GM18873 (cell line): ENCODE measurements around the gene COPG2.
"Not testable (repeated sequence)": the region's sequence is repeated elsewhere in the genome, so short reads cannot be mapped to it uniquely, and the experiment has no call there.

Source experiments
- ATAC-seq: cut with Tn5 transposase; IDR thresholded peaks from one replicate; pipeline ENCODE4 v1.9.1; 2021; ENCODE audit warnings: mild to moderate bottlenecking, moderate library complexity, moderate number of reproducible peaks; ENCODE audit not compliant: unreplicated experiment, low FRiP score

The COPG2 gene

DNA sequence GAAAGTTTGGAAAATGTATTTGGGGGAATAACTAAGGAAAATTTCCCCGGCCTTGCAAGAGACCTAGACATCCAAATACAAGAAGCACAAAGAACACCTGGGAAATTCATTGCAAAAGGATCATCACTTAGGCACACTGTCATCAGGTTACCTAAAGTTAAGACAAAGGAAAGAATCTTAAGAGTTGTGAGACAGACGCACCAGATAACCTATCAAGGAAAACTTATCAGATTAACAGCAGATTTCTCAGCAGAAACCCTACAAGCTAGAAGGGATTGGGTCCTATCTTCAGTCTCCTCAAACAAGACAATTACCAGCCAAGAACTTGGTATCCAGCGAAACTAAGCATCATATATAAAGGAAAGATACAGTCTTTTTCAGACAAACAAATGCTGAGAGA, 93.4 kb downstream of the COPG2 start:
- not testable (repeated sequence) for ATAC-seq

DNA sequence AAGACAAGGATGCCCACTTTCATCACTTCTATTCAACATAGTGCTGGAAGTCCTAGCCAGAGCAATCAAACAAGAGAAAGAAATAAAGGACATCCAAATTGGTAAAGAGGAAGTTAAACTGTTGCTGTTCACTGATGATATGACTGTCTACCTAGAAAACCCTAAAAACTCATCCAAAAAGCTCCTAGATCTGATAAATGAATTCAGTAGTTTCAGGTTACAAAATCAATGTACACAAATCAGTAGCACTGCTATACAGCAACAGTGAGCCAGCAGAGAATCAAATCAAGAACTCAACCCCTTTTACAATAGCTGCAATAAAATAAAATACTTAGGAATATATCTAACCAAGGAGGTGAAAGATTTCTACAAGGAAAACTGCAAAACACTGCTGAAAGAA, 98.4 kb downstream of the COPG2 start:
- not testable (repeated sequence) for ATAC-seq

DNA sequence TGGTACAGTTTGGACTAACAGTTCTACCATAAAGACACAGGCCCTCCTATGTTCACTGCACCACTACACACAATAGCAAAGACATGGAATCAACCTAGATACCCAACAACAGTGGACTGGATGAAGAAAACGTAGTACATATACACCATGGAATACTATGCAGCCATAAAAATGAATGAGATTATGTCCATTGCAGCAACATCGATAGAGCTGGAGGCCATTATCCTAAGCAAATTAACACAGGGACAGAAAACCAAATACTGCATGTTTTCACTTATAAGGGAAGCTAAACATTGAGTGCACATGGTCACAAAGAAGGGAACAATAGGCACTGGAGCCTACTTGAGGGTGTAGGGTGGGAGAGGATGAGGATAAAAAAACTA, 101.7 kb downstream of the COPG2 start:
- no peak for ATAC-seq

DNA sequence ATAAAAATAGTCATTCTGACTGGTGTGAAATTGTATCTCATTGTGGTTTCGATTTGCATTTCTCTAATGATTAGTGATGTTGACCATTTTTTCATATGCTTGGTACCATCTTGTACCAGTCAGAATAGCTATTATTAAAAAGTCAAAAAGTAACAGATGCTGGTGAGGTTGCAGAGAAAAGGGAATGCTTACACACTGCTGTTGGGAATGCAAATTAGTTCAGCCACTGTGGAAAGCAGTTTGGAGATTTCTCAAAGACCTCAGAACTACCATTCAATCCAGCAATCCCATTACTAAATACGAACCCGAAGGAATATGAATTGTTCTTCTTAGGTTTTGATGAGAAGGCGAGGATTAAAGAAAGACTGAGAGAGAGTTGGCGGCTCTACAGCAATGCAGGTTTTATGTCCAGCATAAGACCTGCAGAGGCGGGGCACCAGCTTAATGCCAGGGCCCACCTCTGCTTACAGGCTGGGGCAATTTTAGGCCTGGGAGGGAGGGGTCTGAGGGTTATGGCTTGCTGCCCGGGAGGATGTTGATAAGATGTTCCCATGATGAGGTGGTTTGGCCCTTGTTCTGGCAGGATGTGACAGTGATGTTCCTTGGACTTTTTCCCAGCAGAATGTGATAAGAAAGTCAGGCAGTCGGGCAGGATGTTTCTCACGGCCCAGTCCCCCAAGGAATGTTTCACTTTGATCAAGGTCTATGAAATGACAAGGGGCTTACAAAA, 102.2 kb downstream of the COPG2 start:
- ATAC-seq: no peak

DNA sequence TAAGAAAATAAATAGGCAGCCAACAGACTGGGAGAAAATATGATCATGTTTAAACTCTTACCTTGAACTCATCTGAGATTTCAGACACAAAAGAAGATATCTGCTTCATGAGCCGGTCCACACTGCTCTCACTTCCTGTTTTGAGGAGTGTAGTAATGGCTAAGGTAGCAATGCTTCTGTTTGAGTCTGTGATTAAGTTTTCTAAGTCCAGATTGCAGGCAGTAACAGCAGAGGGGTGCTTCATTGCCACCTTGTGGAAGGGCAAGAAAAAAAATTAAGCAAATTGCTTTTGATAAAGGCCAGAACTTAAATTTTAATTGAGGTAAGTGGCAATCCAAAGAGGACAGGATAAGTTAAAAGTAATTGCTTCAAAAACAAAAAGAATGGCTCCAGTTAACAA, 107.6 kb downstream of the COPG2 start:
- ATAC-seq: no peak

DNA sequence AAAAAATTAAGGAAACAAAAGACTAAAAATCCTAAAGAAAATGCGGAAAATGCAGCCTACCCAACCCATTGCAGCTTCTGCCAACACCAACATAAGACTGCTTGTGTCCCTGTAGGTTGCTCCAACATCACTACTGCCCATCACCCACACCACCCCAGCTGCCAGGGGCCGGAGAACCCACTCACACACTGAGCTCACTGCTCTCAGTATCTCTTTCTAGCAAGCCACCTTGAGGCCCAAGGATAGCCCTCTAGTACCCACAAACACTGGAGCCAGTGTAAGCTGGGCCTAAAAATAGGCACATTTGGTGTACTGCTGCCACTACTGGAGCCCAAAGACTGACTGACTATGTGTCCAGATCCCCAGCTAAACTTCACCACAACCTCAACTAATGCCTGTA, 109.4 kb downstream of the COPG2 start:
- ATAC-seq: no peak

DNA sequence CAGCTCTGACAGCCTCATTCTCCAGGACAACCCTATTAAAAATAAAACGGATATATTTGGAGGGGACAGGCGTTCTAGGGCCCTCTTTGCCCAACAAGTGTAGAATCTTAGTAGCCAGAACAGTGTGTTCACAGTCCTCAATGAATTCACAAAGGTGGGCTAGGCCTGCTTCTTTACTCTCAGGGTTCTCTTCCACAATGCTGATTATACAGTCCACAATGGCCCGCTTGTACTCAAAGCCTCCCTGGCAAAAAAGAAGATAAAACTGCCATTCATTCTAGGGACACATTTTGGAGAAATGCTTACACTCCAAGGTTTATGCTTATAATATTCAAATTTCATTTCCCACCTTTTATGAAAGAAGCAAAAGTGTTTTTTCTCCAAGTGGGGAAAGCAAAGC, 114.1 kb downstream of the COPG2 start:
- no peak for ATAC-seq

DNA sequence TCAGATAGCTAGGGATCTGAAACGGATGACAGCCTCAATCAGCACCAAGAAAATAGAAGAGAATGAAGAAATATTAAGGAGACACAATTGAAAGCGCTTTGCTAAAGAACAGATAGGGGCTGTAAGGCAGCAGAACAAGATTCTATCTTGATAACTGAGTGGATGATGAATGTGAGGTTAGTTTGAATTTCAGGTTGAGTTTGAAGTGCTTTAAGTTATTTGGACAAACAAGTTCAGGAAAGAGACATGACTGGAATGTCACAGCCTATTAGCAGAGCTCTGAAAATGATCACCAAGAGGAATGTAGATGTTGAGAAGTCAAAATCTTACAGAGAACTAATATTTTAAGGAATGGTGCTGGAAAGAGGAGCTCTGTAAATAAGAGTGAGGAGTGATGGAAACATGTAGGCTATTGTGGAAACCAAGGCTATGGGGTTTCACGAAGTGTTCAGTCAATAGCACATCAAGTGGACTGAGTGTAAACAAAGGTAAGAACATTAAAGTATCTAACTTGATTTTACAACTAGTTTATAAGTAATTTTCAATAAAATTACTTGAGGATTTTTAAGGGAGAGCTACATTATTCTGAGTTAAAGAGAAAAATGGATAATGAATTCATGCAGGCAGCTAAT, 115.0 kb downstream of the COPG2 start:
- ATAC-seq: no peak

DNA sequence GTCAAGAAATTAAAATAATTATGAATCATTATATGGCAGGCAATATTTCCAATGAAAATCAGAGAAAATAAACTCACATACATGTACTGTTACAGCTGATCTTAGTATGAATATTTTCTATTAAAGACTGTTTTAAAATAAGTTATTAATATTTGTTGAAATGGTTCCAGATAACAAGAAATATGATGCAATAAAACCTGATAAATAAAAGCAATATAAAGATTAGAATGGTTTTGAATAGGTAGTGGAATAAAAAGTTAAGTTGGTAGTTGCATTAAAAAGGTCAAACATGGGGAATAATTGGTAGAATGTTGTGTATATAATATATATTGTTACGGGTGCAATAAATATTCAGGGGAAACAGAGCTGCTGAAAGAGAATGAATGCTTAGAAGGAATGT, 124.2 kb downstream of the COPG2 start:
- no peak for ATAC-seq

DNA sequence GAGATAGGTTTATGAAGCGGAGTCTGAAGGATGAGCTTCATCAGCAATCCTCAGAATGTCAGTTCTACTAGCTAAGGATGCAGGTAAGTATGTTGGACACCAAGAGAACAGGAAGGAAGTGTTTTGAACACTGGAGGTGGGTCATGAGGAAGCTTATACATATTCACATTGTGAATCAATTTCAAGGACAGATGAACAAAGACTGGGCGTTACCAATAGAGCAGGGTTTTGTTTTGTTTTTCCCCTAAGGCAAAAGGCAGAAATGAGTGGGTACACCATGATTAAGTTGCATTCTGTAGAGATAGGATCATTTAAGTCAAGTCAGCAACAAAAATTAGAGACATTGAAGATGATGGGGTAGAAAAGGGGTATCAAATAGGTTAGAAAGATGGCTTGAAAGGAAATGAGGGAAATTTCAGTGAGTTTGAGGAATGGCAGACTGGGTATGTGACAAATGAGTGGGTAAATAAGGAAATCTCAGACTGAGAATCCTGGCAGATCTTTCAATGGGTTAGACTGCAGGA, 125.0 kb downstream of the COPG2 start:
- no peak for ATAC-seq

DNA sequence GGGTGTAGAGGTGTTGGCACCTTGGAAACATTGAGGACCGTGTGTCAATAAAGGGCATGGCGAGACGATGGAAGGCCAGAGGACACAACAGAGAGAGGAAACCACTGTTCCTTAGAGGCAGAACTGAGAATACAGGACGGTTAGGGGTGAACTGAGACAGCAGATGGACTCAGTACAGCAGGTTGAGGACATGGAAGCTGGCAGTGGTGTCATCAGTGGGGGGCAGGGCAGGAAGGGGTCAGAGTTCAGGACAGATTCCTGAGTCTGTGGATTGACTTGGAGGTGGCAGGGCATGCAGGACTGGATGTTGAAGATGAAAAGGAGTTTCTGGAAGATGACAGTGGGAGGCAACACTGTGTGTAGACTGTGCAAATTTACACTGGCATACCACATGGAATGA, 126.3 kb downstream of the COPG2 start:
- not testable (repeated sequence) for ATAC-seq

DNA sequence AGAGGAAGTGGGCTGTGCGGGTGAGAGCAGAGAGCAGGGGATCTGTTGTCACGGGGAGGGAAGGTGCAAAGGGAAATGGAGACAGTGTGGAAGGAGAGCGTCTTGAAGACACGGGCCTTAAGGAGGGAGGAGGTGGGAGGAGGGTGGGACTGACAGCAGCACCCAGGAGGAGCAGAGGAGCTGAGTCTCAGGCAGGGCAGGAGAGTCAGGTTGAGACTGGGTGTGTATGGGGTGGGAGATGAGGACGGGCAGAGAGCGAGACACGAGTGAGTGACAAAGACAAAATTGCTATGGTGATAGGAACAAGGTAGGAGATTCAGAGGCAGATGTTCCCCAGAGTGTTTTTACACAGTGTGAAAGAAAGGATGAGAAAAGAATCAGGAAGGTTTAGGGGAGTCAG, 127.3 kb downstream of the COPG2 start:
- not testable (repeated sequence) for ATAC-seq

DNA sequence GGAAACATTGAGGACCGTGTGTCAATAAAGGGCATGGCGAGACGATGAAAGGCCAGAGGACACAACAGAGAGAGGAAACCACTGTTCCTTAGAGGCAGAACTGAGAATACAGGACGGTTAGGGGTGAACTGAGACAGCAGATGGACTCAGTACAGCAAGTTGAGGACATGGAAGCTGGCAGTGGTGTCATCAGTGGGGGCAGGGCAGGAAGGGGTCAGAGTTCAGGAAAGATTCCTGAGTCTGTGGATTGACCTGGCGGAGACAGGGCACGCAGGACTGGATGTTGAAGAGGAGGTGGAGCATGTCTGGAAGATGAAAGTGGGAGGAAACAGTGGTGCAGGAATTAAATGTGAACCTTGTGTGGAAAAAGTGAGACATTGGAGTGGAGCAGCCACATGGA, 130.7 kb downstream of the COPG2 start:
- ATAC-seq: not testable (repeated sequence)

DNA sequence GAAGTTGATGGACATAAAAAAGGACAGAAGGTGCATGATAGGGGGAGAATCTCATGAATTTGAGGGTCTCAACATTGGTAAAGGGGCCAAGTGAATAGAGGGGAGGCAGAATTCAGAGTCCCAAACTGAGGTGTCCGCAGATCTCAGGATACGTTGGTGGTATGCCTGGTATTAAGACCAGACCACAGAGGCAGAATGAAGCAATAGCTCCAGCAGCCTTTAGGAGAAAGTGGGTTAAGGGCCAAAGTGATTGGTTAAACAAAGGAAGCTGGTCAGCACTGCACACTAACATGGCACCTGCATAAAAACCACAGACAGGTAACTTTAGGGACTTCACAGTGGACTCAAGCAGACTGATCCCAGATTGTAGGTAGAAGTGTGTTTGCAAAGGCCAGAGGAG, 139.1 kb downstream of the COPG2 start:
- no peak for ATAC-seq

DNA sequence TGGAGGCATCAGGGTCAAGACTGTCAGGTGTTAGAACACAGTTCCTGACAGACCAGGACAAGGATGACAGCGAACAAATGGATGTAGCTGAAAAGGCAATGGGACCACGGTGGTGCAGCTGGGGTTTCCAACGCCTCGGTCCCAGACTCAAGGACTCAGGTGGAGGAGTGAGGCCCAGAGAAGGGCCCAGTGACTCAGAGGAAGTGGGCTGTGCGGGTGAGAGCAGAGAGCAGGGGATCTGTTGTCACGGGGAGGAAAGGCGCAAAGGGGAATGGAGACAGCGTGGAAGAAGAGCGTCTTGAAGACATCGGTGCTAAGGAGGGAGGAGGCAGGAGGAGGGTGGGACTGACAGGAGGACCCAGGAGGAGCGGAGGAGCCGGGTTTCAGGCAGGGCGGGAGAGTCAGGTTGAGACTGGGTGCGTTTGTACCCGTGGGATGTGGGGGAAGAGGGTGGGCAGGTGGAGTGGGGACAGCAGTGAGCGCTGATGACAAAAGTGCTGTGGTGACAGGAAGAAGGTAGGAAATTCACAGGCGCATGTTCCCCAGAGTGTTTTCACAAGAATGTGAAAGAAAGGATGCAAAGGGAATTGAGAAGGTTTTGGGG, 140.7 kb downstream of the COPG2 start:
- not testable (repeated sequence) for ATAC-seq

DNA sequence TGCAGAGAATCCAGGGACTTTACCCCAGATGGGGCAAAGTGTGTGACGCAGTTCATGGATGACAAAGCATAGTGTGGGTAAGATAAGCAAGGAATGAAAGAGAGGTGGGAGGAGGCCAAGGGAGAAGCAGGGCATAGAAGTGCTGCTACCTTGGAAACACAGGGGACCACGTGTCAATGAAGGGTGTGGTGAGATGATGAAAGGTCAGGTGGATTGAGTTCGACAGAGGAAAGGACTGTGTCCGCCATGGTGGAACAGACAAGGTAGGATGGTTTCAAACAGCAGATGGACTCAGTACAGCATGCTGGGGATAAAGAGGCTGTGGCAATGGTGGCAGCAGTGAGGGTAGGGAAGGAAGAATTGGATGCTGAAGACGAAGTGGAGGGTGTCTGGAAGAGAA, 143.9 kb downstream of the COPG2 start:
- no peak for ATAC-seq

DNA sequence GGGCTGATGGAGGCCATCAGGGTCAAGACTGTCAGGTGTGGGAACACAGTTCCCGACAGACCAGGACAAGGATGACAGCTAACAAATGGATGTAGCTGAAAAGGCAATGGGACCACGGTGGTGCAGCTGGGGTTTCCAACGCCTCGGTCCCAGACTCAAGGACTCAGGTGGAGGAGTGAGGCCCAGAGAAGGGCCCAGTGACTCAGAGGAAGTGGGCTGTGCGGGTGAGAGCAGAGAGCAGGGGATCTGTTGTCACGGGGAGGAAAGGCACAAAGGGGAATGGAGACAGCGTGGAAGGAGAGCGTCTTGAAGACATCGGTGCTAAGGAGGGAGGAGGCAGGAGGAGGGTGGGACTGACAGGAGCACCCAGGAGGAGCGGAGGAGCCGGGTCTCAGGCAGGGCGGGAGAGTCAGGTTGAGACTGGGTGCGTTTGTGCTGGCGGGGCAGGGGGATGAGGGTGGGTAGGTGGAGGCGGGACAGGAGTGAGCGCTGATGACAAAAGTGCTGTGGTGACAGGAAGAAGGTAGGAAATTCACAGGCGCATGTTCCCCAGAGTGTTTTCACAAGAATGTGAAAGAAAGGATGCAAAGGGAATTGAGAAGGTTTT, 144.9 kb downstream of the COPG2 start:
- not testable (repeated sequence) for ATAC-seq

DNA sequence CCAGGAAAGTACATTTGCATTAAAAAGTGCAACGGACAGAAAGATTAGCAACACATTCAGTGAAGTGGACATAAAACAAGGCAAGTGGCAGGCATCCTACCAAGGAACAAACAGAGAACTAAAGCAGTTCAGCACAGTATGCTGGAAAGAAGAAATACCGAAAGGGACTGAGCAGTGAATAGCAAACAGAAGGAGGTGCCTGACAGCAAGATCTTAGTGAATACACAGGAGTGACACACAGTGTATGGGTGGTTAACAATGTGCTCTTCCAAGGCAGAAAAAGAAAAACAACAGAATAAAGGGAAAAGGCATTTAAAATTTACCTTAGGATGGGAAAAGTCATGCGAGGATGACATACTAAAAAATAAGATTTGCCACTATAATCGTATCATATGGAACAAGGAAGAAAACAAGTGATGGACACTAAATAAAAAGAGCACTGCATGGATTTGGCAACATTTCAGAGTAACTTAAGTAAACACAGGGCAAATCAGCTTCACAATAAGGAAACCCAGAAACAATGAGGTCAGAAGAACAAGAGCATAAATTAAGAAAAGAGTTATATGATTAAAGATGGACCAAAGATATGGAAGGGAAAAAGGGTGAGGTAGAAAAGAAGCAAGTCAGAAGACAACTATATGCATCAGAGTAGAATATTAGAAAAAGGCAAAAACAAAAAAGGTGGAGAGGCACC, 147.1 kb downstream of the COPG2 start:
- ATAC-seq: no peak

DNA sequence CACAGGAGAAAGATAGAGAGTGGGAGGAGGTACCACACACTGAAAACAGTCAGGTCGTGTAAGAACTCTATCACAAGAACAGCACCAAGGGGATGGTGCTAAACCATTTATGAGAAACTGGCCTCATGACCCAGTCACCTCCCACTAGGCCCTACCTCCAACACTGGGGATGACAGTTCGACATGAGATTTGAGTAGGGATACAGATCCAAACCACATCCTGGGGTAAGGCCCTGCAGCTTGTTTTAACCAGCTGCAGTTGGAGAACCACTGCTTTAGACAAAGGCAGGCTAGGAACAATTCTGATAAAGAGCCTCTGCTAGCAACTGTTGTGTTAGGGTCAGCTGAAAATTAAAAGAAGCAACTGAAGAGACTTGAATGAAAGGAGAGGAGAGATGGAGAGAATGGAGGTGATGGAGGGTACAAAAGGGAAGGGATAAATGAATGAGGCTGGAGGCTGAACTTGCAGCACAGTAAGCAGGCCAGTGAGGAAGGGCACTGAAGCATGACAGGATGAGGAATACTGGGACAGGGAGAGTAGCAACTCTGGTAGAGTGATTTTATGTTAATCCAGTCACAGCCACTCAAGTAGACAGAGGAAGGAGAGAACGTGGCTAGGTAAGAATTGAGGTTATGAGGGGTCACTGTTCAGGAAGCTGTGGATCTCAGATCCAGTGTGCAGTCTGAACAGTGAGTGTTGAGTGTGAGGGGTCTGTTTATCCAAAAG, 153.1 kb downstream of the COPG2 start:
- ATAC-seq: no peak

DNA sequence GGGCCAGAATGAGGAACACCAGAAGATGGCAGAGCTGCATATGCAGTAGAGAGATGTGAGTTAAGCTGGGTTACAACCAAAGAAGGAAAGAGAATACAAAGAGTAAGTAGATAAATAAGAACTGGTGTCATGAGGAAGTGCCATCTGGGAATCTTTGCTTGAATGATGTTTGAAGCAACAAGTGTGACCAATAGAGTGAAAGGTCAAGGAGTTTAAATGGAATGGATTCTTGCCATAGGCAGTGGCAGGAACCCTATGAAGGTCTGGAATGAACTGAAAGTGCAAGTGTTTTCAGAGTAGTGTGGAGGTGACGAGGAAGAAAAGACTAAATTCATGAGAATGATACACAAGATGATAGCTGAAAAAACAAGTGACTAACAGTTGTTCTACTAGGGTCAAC, 155.1 kb downstream of the COPG2 start:
- no peak for ATAC-seq
